Activated CD8-positive, alpha-beta T cell treated with anti-CD3 and anti-CD28 coated beads for 36 hours (primary cell): Measurements from ENCODE around the gene HOXD11. TPM values are rescaled to one million over a fixed set of nuclear protein-coding genes. Genes with fewer than 3 reads are reported as not detected.
A peak's percentile ranks its signal among the peaks of the same experiment; 100 is the strongest.

Experiments used
- ATAC-seq: fragments of 200-7000 bp; cut with Tn5 transposase; one replicate; pipeline ENCODE4 v1.10.0; 2021; ENCODE audit warnings: mild to moderate bottlenecking, moderate library complexity
- CTCF ChIA-PET: fragments of 350-600 bp; sonication (Branson Sonifier 250); formaldehyde crosslinking; loops from one replicate; lab custom pipeline; 2021; ENCODE audit warnings: antibody characterized with exemption; lab: Charles Lee
- POLR2A ChIA-PET: fragments of 350-600 bp; sonication (Branson Sonifier 250); formaldehyde crosslinking; loops from one replicate; lab custom pipeline; 2021; ENCODE audit warnings: antibody characterized with exemption; lab: Charles Lee
- DNase-seq: peaks from one replicate; pipeline ENCODE4 v3.0.0-alpha.2; 2020
- H3K27ac Mint-ChIP-seq: one replicate; pipeline ENCODE4 v1.8.0; 2021; ENCODE audit warnings: mild to moderate bottlenecking, mixed read lengths
- H3K27me3 Mint-ChIP-seq: one replicate; pipeline ENCODE4 v1.8.0; 2021; ENCODE audit warnings: mixed read lengths
- H3K36me3 Mint-ChIP-seq: one replicate; pipeline ENCODE4 v1.8.0; 2021; ENCODE audit warnings: low read depth, mixed read lengths
- H3K4me1 Mint-ChIP-seq: one replicate; pipeline ENCODE4 v1.8.0; 2021; ENCODE audit warnings: low read depth, mixed read lengths
- H3K4me3 Mint-ChIP-seq: one replicate; pipeline ENCODE4 v1.8.0; 2021; ENCODE audit warnings: mild to moderate bottlenecking, moderate library complexity, mixed read lengths
- H3K9me3 Mint-ChIP-seq: one replicate; pipeline ENCODE4 v1.8.0; 2021; ENCODE audit warnings: mixed read lengths
- intact Hi-C: fragments of 100-400 bp; cut with micrococcal nuclease; formaldehyde crosslinking; loops from one replicate; pipeline ENCODE4 v1.10.0; 2022
- total RNA-seq, 2 experiments: library from RNA; stranded (reverse); gene quantifications; one replicate each; pipeline ENCODE4 v1.2.3, GENCODE V29; 2021
- TF ChIP-seq, protein P1 (sequence below): fragments of 200-600 bp; IDR thresholded peaks from one replicate; pipeline ENCODE4 v1.8.0; 2022; ENCODE audit warnings: antibody characterized with exemption, mild to moderate bottlenecking

HOXD11 gene
- total RNA-seq, 2 experiments from 2014 or later = not detected

- no peak for DNase-seq
- Mint-ChIP-seq H3K27ac (no peak overlapping the region), H3K9me3 (no peaks in the 10 kb centered on the region), H3K4me3 (peak overlapping the region; percentile 64), H3K36me3 (no peaks in the 10 kb centered on the region), H3K4me1 (peaks cover 35% of the 10 kb centered on the region), H3K27me3 (peaks cover 77% of the 10 kb centered on the region)
- no peak for ATAC-seq
- POLR2A ChIA-PET = interaction anchor here (0.8 to 1.6 kb wide), 3 partner anchors 10 to 58 kb away, joined by 3 to 4 read pairs (median 3); partner anchors contain the start of gene HOXD9
- TF ChIP-seq, protein P1, sequence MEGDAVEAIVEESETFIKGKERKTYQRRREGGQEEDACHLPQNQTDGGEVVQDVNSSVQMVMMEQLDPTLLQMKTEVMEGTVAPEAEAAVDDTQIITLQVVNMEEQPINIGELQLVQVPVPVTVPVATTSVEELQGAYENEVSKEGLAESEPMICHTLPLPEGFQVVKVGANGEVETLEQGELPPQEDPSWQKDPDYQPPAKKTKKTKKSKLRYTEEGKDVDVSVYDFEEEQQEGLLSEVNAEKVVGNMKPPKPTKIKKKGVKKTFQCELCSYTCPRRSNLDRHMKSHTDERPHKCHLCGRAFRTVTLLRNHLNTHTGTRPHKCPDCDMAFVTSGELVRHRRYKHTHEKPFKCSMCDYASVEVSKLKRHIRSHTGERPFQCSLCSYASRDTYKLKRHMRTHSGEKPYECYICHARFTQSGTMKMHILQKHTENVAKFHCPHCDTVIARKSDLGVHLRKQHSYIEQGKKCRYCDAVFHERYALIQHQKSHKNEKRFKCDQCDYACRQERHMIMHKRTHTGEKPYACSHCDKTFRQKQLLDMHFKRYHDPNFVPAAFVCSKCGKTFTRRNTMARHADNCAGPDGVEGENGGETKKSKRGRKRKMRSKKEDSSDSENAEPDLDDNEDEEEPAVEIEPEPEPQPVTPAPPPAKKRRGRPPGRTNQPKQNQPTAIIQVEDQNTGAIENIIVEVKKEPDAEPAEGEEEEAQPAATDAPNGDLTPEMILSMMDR = no peak
- intact Hi-C loops = loop anchor here (5.0 kb wide), 2 partner anchors 40 to 505 kb away; no protein-coding TSS in a partner anchor
- CTCF ChIA-PET = interaction anchor here (0.6 to 9.8 kb wide), 12 partner anchors 9 to 621 kb away, joined by 3 to 95 read pairs (median 5); no protein-coding TSS in a partner anchor
Measured at GRCh38 chr2:176131848-176132158, 24.7 kb downstream of the HOXD11 start.

DNA sequence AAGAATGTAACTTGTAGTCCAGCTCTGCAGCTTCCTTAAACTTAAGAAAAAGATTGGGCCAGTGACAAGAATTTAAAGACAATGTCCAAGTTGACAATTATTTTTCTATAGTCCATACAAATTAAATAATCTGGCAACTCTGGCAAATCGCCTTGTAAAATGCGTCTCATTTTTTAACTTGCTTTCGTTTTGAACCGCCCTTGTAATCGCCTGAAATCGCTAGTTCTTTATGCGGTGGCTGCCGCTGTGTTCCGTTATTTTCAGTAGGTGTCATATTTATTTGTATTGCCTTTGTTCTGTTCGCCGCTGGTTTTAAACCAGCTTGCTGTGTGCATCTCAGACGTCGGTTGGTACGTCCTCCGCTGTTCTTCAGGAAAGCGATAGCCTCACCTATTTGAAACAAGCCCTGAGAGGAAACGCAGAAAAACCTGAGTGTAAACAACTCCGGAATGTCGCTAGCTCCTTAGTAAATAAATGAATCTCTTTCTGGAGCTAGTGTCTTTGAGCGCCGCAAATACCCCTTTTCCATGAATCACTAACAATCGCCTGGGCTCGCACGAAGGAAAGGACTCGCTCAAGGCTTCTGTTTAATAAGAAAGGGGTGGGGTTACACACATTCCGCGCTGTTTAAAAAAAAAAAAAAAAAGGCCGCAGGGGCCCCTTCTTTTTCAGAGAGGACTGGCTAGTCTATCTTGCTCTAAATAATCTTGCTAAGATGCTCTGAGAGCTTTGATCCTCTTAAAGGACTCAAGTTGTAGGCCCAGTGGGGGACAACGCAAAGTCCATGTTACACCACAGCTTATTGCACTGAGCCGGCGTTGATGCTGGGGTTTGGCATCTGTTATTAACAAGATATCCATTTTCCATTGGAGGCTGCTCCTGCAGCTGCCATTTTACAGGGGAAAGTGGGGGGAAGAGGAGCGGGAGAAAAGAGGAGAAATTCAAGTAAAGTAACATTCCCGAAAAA is 25.4 kb downstream of the HOXD11 start:
- DNase-seq (no peak), ATAC-seq (no peak)
- TF ChIP-seq, protein P1 = no peak
- ChIA-PET POLR2A (interaction anchor here (0.6 to 1.6 kb wide), 7 partner anchors 10 to 1908 kb away, joined by 3 to 4 read pairs (median 3); partner anchors contain the start of gene HOXD9), CTCF (interaction anchor here (0.6 to 9.8 kb wide), 17 partner anchors 8 to 1016 kb away, joined by 3 to 95 read pairs (median 4); no protein-coding TSS in a partner anchor)
- H3K36me3 Mint-ChIP-seq = no peaks in the 10 kb centered on the region
- H3K4me3 Mint-ChIP-seq = peak overlapping the region; percentile 64
- no peak overlapping the region for H3K27ac Mint-ChIP-seq
- H3K4me1 Mint-ChIP-seq = peaks cover 32% of the 10 kb centered on the region
- H3K9me3 Mint-ChIP-seq = no peaks in the 10 kb centered on the region
- intact Hi-C loops = loop anchor here (5.0 kb wide), 2 partner anchors 40 to 505 kb away; no protein-coding TSS in a partner anchor
- peaks cover 78% of the 10 kb centered on the region for H3K27me3 Mint-ChIP-seq

DNA sequence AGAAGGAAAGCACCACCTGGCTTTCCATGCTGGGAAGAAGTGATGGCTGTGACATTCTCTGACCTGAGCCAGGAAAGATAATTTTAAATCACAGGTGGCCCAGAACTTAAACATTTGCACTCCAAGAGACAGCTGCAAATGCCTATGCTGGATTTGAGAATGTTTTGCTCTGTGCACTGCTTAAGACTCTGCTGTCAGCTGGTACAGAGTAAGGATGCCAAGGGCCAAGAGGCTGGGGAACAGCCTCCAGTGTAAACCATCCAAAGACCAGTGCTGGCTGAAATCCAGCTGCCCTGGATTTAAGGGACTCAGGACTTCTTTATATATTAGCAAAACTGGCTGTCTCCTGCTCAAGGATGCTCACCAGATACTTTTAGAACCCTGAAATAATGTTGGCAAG is 26.3 kb downstream of the HOXD11 start:
- H3K27ac Mint-ChIP-seq = no peak overlapping the region
- H3K4me1 Mint-ChIP-seq = peaks cover 26% of the 10 kb centered on the region
- H3K9me3 Mint-ChIP-seq = no peaks in the 10 kb centered on the region
- ATAC-seq (no peak), DNase-seq (no peak)
- POLR2A ChIA-PET = interaction anchor here (0.7 kb wide), 1 partner anchor 386 kb away, joined by 3 read pairs; no protein-coding TSS in a partner anchor
- no peak overlapping the region for H3K4me3 Mint-ChIP-seq
- intact Hi-C loops = loop anchor here (5.0 kb wide), 2 partner anchors 39 to 504 kb away; no protein-coding TSS in a partner anchor
- H3K36me3 Mint-ChIP-seq = no peaks in the 10 kb centered on the region
- CTCF ChIA-PET = interaction anchor here (0.9 to 9.8 kb wide), 7 partner anchors 20 to 1015 kb away, joined by 3 to 95 read pairs (median 3); no protein-coding TSS in a partner anchor
- TF ChIP-seq, protein P1 = no peak
- H3K27me3 Mint-ChIP-seq = peaks cover 78% of the 10 kb centered on the region

DNA sequence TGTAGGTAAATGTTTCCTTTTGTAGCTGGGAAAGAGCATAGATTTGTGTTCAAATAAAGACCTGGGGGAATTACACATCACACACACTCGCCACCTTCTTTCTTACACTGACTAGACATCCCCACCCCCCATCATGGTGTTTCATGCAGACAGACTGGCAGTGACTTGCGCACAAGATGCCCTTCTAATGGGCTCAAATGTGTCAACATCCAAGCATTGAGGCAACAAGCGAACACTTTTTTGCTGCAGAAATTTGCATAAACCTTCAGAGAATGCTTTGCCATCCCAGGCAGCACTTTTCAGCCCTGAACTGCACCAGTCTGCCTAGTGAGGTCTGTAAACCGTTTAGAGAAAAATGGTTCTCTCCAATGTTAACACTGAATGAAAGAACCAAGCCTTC is 27.0 kb downstream of the HOXD11 start:
- Mint-ChIP-seq H3K4me3 (no peak overlapping the region), H3K27me3 (peaks cover 79% of the 10 kb centered on the region), H3K9me3 (no peaks in the 10 kb centered on the region), H3K36me3 (peaks cover 2% of the 10 kb centered on the region), H3K27ac (no peak overlapping the region), H3K4me1 (peaks cover 24% of the 10 kb centered on the region)
- intact Hi-C loops = loop anchor here (5.0 kb wide), 2 partner anchors 38 to 503 kb away; no protein-coding TSS in a partner anchor
- ChIA-PET POLR2A (no interaction called here), CTCF (interaction anchor here (1.4 to 9.8 kb wide), 2 partner anchors 321 to 519 kb away, joined by 4 to 95 read pairs; no protein-coding TSS in a partner anchor)
- no peak for DNase-seq
- ATAC-seq = no peak
- TF ChIP-seq, protein P1 = no peak
